Measurements from ENCODE around the gene TBC1D8.
A peak's percentile ranks its signal among the peaks of the same experiment; 100 is the strongest.

TBC1D8 gene

GRCh38 chr2:101125808-101126207 is 25.4 kb downstream of the TBC1D8 start:
- no peak overlapping the region for H3K4me3 ChIP-seq (ENCODE audit: low read depth, low read length)
- TF ChIP-seq CTCF (conservative IDR thresholded peaks at IDR 0.05; ENCODE audit: low read depth, low read length) = no peak
- DNase-seq (ENCODE audit: low read depth) = no peak

GRCh38 chr2:101125374-101125773 is 25.8 kb downstream of the TBC1D8 start:
- no peak for TF ChIP-seq CTCF (conservative IDR thresholded peaks at IDR 0.05; ENCODE audit: low read depth, low read length)
- peak; percentile 77 for DNase-seq (ENCODE audit: low read depth)
- no peak overlapping the region for H3K4me3 ChIP-seq (ENCODE audit: low read depth, low read length)

- peak; percentile 85 for DNase-seq (ENCODE audit: low read depth)
- no peak overlapping the region for H3K4me3 ChIP-seq (ENCODE audit: low read depth, low read length)
- no peak for TF ChIP-seq CTCF (conservative IDR thresholded peaks at IDR 0.05; ENCODE audit: low read depth, low read length)
These were observed 26.4 kb downstream of the TBC1D8 start for GRCh38 chr2:101124643-101125366.

- H3K4me3 ChIP-seq (ENCODE audit: low read depth, low read length) = no peak overlapping the region
- DNase-seq (ENCODE audit: low read depth) = peak; percentile 42
- no peak for TF ChIP-seq CTCF (conservative IDR thresholded peaks at IDR 0.05; ENCODE audit: low read depth, low read length)
These were observed 27.2 kb downstream of the TBC1D8 start for GRCh38 chr2:101123795-101124471.

GRCh38 chr2:101121174-101121573 is 30.0 kb downstream of the TBC1D8 start:
- no peak overlapping the region for H3K4me3 ChIP-seq (ENCODE audit: low read depth, low read length)
- TF ChIP-seq CTCF (conservative IDR thresholded peaks at IDR 0.05; ENCODE audit: low read depth, low read length) = no peak
- DNase-seq (ENCODE audit: low read depth) = no peak

GRCh38 chr2:101120124-101120996 is 30.8 kb downstream of the TBC1D8 start:
- H3K4me3 ChIP-seq (ENCODE audit: low read depth, low read length) = no peak overlapping the region
- no peak for TF ChIP-seq CTCF (conservative IDR thresholded peaks at IDR 0.05; ENCODE audit: low read depth, low read length)
- peak; percentile 84 for DNase-seq (ENCODE audit: low read depth)

Measured in choroid plexus epithelial cell (primary cell).